ENCODE results near the gene SDCCAG8. TPM values are rescaled to one million over a fixed set of nuclear protein-coding genes. Genes with fewer than 3 reads are reported as not detected.

SDCCAG8 gene
- total and polyA plus RNA-seq, 5 experiments from 2014 or later = 26.1 to 43.5 (median 32.1) TPM

DNA sequence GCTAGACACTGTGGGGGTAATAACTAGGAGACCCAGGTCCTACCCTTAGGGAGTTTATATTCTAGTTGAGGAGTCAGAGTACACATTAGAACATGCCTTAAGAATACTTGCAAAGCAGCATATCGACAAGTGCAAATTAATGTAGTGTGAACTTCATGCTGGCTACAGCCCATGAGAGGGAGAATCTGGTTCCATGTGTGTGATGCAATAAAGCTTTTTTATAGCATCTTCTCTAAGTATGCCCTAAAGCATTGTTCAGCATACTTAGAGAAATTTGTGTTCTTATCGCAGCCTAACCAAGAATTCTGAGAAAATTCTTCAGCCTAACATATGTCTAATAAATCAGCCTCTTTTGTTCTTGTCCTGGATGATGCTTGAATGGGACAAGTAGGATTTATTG, 95.5 kb downstream of the SDCCAG8 start:
- H3K4me1 Mint-ChIP-seq = peaks cover 1 to 18% (median 11%) of the 10 kb centered on the region in 4 donors
- ATAC-seq (no peak), DNase-seq (no peak)
- no peak overlapping the region for H3K27ac Mint-ChIP-seq
- peaks cover 0 to 55% (median 28%) of the 10 kb centered on the region in 3 donors for H3K36me3 Mint-ChIP-seq
- H3K27me3 Mint-ChIP-seq = no peaks in the 10 kb centered on the region
- no peak overlapping the region for H3K4me3 Mint-ChIP-seq
- H3K9me3 Mint-ChIP-seq = no peaks in the 10 kb centered on the region
- POLR2A ChIA-PET = no interaction called here

- DNase-seq (peak in 1 of 10 donors; percentile 4), ATAC-seq (no peak)
- POLR2A ChIA-PET = no interaction called here
- peaks cover 7 to 48% (median 35%) of the 10 kb centered on the region in 3 donors for H3K36me3 Mint-ChIP-seq
- H3K4me1 Mint-ChIP-seq = peaks cover 1 to 18% (median 11%) of the 10 kb centered on the region in 4 donors
- H3K27ac Mint-ChIP-seq = peak overlapping the region in 8 of 10 donors; percentile 3 to 78 (median 48)
- peak overlapping the region; percentile 35 to 69 (median 65) for H3K4me3 Mint-ChIP-seq
- no peaks in the 10 kb centered on the region for H3K27me3 Mint-ChIP-seq
- no peaks in the 10 kb centered on the region for H3K9me3 Mint-ChIP-seq
Measured at GRCh38 chr1:243354511-243355153, 98.8 kb downstream of the SDCCAG8 start.

- DNase-seq (no peak), ATAC-seq (no peak)
- H3K4me1 Mint-ChIP-seq = peaks cover 0 to 4% (median 0%) of the 10 kb centered on the region in 4 donors
- no peak overlapping the region for H3K4me3 Mint-ChIP-seq
- H3K9me3 Mint-ChIP-seq = no peaks in the 10 kb centered on the region
- no peak overlapping the region for H3K27ac Mint-ChIP-seq
- peaks cover 14 to 29% (median 22%) of the 10 kb centered on the region in 3 donors for H3K36me3 Mint-ChIP-seq
- POLR2A ChIA-PET = no interaction called here
- no peaks in the 10 kb centered on the region for H3K27me3 Mint-ChIP-seq
Measured at GRCh38 chr1:243363832-243364231, 108.0 kb downstream of the SDCCAG8 start.

DNA sequence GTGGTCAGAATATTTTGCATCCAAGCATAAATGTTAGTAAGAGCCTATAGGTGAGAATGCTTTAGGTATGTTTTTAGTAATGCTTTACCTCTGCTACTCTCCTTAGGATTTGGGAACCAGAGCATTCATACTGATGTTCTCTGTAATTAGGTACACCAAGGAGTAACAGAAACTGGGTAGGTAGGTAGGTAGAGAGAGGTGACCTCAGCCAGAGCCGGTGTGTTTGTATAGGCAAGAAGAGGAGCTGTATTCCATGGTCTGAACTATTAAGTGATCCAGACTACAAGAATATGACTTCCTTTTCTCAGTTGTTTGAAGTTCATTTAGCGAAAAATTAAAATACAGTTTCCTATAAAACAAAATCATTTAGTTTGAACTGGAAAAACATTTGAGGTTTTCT, 108.5 kb downstream of the SDCCAG8 start:
- Mint-ChIP-seq H3K4me3 (no peak overlapping the region), H3K9me3 (no peaks in the 10 kb centered on the region), H3K27ac (no peak overlapping the region), H3K36me3 (peaks cover 14 to 29% (median 22%) of the 10 kb centered on the region in 3 donors), H3K27me3 (no peaks in the 10 kb centered on the region), H3K4me1 (peaks cover 0 to 4% (median 0%) of the 10 kb centered on the region in 4 donors)
- POLR2A ChIA-PET = no interaction called here
- ATAC-seq (no peak), DNase-seq (no peak)

- H3K27ac Mint-ChIP-seq = no peak overlapping the region
- no peak for ATAC-seq
- H3K4me1 Mint-ChIP-seq = peaks cover 0 to 4% (median 0%) of the 10 kb centered on the region in 4 donors
- H3K27me3 Mint-ChIP-seq = no peaks in the 10 kb centered on the region
- POLR2A ChIA-PET = no interaction called here
- DNase-seq = no peak
- no peak overlapping the region for H3K4me3 Mint-ChIP-seq
- peaks cover 14 to 29% (median 21%) of the 10 kb centered on the region in 3 donors for H3K36me3 Mint-ChIP-seq
- peaks cover 0 to under 1% (median 0%) of the 10 kb centered on the region in 9 donors for H3K9me3 Mint-ChIP-seq
Measured at GRCh38 chr1:243364866-243365265, 109.0 kb downstream of the SDCCAG8 start.

DNA sequence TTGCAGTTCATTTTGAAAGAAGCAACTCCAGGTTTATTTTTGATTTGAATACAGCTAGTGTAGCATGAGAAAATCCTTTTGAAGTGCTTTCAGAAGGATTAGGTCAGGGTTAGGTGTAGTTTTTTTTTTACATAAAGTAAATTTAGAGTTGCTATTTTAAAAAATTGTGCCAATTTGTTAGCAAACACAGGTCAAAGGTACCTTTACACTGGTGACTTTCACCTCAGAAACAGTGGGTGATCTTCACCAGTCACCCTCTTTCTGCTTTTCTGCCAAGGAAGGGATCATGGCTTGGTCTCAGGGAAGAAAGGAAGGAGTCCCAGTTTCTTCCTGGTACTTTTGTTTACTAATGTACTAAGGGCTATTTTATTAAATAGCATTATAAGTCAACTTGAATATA, 111.5 kb downstream of the SDCCAG8 start:
- Mint-ChIP-seq H3K36me3 (peaks cover 8 to 26% (median 18%) of the 10 kb centered on the region in 3 donors), H3K9me3 (peaks cover 0 to 2% (median 0%) of the 10 kb centered on the region in 9 donors), H3K27me3 (no peaks in the 10 kb centered on the region), H3K4me1 (no peaks in the 10 kb centered on the region), H3K4me3 (no peak overlapping the region), H3K27ac (no peak overlapping the region)
- POLR2A ChIA-PET = no interaction called here
- ATAC-seq = no peak
- DNase-seq = no peak

- POLR2A ChIA-PET = interaction anchor here (0.6 kb wide), 1 partner anchor 805 kb away, joined by 9 read pairs; no protein-coding TSS in a partner anchor
- H3K36me3 Mint-ChIP-seq = peaks cover 11 to 39% (median 14%) of the 10 kb centered on the region in 3 donors
- peaks cover 0 to 18% (median 5%) of the 10 kb centered on the region in 9 donors for H3K9me3 Mint-ChIP-seq
- H3K27ac Mint-ChIP-seq = no peak overlapping the region
- no peaks in the 10 kb centered on the region for H3K4me1 Mint-ChIP-seq
- no peaks in the 10 kb centered on the region for H3K27me3 Mint-ChIP-seq
- no peak overlapping the region for H3K4me3 Mint-ChIP-seq
- ATAC-seq (no peak), DNase-seq (no peak)
Measured at GRCh38 chr1:243374412-243374811, 118.6 kb downstream of the SDCCAG8 start.

- POLR2A ChIA-PET = no interaction called here
- DNase-seq = no peak
Measured at GRCh38 chr1:243375596-243375995, 119.8 kb downstream of the SDCCAG8 start.

DNA sequence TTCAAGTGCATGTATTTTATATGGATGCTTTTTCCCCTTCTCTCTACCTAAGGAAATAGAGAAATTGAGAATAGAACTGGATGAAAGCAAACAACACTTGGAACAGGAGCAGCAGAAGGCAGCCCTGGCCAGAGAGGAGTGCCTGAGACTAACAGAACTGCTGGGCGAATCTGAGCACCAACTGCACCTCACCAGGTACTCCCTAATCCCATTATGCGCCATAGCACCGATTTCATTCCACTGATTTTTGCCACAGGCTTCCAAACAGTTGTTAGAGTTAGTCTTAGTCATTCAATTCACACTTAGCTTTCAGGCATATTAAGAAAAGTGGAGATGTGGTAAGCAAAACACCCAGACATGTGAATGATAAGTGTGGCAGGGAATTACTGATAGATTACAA, 122.8 kb downstream of the SDCCAG8 start:
- Mint-ChIP-seq H3K4me1 (peaks cover 0 to 2% (median 0%) of the 10 kb centered on the region in 4 donors), H3K27ac (no peak overlapping the region), H3K4me3 (no peak overlapping the region), H3K9me3 (peaks cover 0 to 11% (median 2%) of the 10 kb centered on the region in 9 donors), H3K27me3 (no peaks in the 10 kb centered on the region), H3K36me3 (peaks cover 9 to 46% (median 44%) of the 10 kb centered on the region in 3 donors)
- POLR2A ChIA-PET = no interaction called here
- ATAC-seq = no peak
- no peak for DNase-seq

More at GRCh38 chr1:243375596-243375995, 119.8 kb downstream of the SDCCAG8 start:
- H3K27ac Mint-ChIP-seq = no peak overlapping the region
- H3K27me3 Mint-ChIP-seq = no peaks in the 10 kb centered on the region
- no peaks in the 10 kb centered on the region for H3K4me1 Mint-ChIP-seq
- H3K36me3 Mint-ChIP-seq = peaks cover 12 to 43% (median 22%) of the 10 kb centered on the region in 3 donors
- no peak overlapping the region for H3K4me3 Mint-ChIP-seq
- no peak for ATAC-seq
- H3K9me3 Mint-ChIP-seq = peaks cover 0 to 18% (median 5%) of the 10 kb centered on the region in 9 donors

- Mint-ChIP-seq H3K36me3 (peaks cover 9 to 49% (median 43%) of the 10 kb centered on the region in 3 donors), H3K27me3 (no peaks in the 10 kb centered on the region), H3K4me3 (no peak overlapping the region), H3K27ac (no peak overlapping the region), H3K4me1 (peaks cover 0 to 2% (median 0%) of the 10 kb centered on the region in 4 donors), H3K9me3 (peaks cover 0 to 5% (median 1%) of the 10 kb centered on the region in 9 donors)
- POLR2A ChIA-PET = no interaction called here
- no peak for ATAC-seq
- no peak for DNase-seq
Measured at GRCh38 chr1:243379208-243379607, 123.4 kb downstream of the SDCCAG8 start.

- ATAC-seq (no peak), DNase-seq (no peak)
- peaks cover 0 to under 1% (median 0%) of the 10 kb centered on the region in 9 donors for H3K9me3 Mint-ChIP-seq
- H3K36me3 Mint-ChIP-seq = peaks cover 9 to 51% (median 39%) of the 10 kb centered on the region in 3 donors
- peaks cover 0 to 2% (median 0%) of the 10 kb centered on the region in 4 donors for H3K4me1 Mint-ChIP-seq
- no peaks in the 10 kb centered on the region for H3K27me3 Mint-ChIP-seq
- H3K27ac Mint-ChIP-seq = no peak overlapping the region
- POLR2A ChIA-PET = no interaction called here
- no peak overlapping the region for H3K4me3 Mint-ChIP-seq
Measured at GRCh38 chr1:243379706-243380105, 123.9 kb downstream of the SDCCAG8 start.

- no peak overlapping the region for H3K4me3 Mint-ChIP-seq
- no peak for ATAC-seq
- no peaks in the 10 kb centered on the region for H3K9me3 Mint-ChIP-seq
- DNase-seq = no peak
- no peak overlapping the region for H3K27ac Mint-ChIP-seq
- H3K36me3 Mint-ChIP-seq = peaks cover 0 to 28% (median 7%) of the 10 kb centered on the region in 3 donors
- peaks cover 0 to 6% (median under 1%) of the 10 kb centered on the region in 4 donors for H3K4me1 Mint-ChIP-seq
- no peaks in the 10 kb centered on the region for H3K27me3 Mint-ChIP-seq
- POLR2A ChIA-PET = no interaction called here
Measured at GRCh38 chr1:243388276-243388675, 132.4 kb downstream of the SDCCAG8 start.

GRCh38 chr1:243390162-243390791, 134.4 kb downstream of the SDCCAG8 start:
- Mint-ChIP-seq H3K36me3 (peaks cover 0 to 30% (median 3%) of the 10 kb centered on the region in 3 donors), H3K27ac (peak overlapping the region in 1 of 10 donors; percentile 69), H3K9me3 (no peaks in the 10 kb centered on the region), H3K4me1 (peaks cover 0 to 6% (median under 1%) of the 10 kb centered on the region in 4 donors), H3K27me3 (no peaks in the 10 kb centered on the region), H3K4me3 (no peak overlapping the region)
- no peak for ATAC-seq
- POLR2A ChIA-PET = no interaction called here
- DNase-seq = no peak
